GM21528 (cell line): ENCODE data around the gene ASCC1.

Experiments used
- ATAC-seq: cut with Tn5 transposase; IDR thresholded peaks from one replicate; pipeline ENCODE4 v1.9.1; 2021; ENCODE audit warnings: mild to moderate bottlenecking, moderate library complexity; ENCODE audit not compliant: unreplicated experiment, low FRiP score

ASCC1 gene

GRCh38 chr10:72105098-72105475, 111.0 kb downstream of the ASCC1 start:
- no peak for ATAC-seq

- no peak for ATAC-seq
These were observed 111.5 kb downstream of the ASCC1 start for GRCh38 chr10:72104472-72105097.

- no peak for ATAC-seq
These were observed 116.5 kb downstream of the ASCC1 start for GRCh38 chr10:72099600-72099921.

- no peak for ATAC-seq
These were observed 117.1 kb downstream of the ASCC1 start for GRCh38 chr10:72098836-72099599.

- no peak for ATAC-seq
These were observed 117.7 kb downstream of the ASCC1 start for GRCh38 chr10:72098301-72098835.

GRCh38 chr10:72097448-72098300, 118.4 kb downstream of the ASCC1 start:
- ATAC-seq = no peak

GRCh38 chr10:72096115-72097000, 119.7 kb downstream of the ASCC1 start:
- ATAC-seq = no peak

- no peak for ATAC-seq
These were observed 120.9 kb downstream of the ASCC1 start for GRCh38 chr10:72095195-72095594.

- no peak for ATAC-seq
These were observed 121.5 kb downstream of the ASCC1 start for GRCh38 chr10:72094574-72094973.

GRCh38 chr10:72093450-72093849, 122.6 kb downstream of the ASCC1 start:
- no peak for ATAC-seq

- ATAC-seq = no peak
These were observed 123.1 kb downstream of the ASCC1 start for GRCh38 chr10:72092987-72093386.

- ATAC-seq = no peak
These were observed 123.7 kb downstream of the ASCC1 start for GRCh38 chr10:72092171-72092924.

- no peak for ATAC-seq
These were observed 125.8 kb downstream of the ASCC1 start for GRCh38 chr10:72090326-72090725.

- ATAC-seq = no peak
These were observed 126.5 kb downstream of the ASCC1 start for GRCh38 chr10:72089618-72090017.

GRCh38 chr10:72088889-72089575, 127.0 kb downstream of the ASCC1 start:
- ATAC-seq = no peak

GRCh38 chr10:72087969-72088888, 127.8 kb downstream of the ASCC1 start, which contains the start of gene SPOCK2:
TSS of gene SPOCK2 (minus strand) at chr10:72088551. CDS start at chr10:72088328, 223 bp downstream.
- ATAC-seq = no peak

- ATAC-seq = no peak
These were observed 128.6 kb downstream of the ASCC1 start for GRCh38 chr10:72087392-72087968.
